HPDE6-E6E7 (cell line): Measurements from ENCODE around the gene FRAS1.
"Not testable (repeated sequence)": the region's sequence is repeated elsewhere in the genome, so short reads cannot be mapped to it uniquely, and the experiment has no call there.

Experiments
- DNase-seq: peaks from one replicate; pipeline ENCODE4 v3.0.0; 2011; ENCODE audit warnings: missing footprints; ENCODE audit errors: extremely low spot score

The FRAS1 gene

GRCh38 chr4:78058591-78059523 is 1.7 kb downstream of the FRAS1 start:
- DNase-seq: peak; percentile 45

- DNase-seq: peak; percentile 66
These were observed 2.4 kb downstream of the FRAS1 start for GRCh38 chr4:78059524-78059889.

GRCh38 chr4:78059938-78060337 is 2.8 kb downstream of the FRAS1 start:
- DNase-seq: no peak

- peak; percentile 26 for DNase-seq
These were observed 4.9 kb downstream of the FRAS1 start for GRCh38 chr4:78061939-78062570.

GRCh38 chr4:78065508-78066192 is 8.5 kb downstream of the FRAS1 start:
- no peak for DNase-seq

- DNase-seq: no peak
These were observed 11.4 kb downstream of the FRAS1 start for GRCh38 chr4:78068481-78068880.

- no peak for DNase-seq
These were observed 12.2 kb downstream of the FRAS1 start for GRCh38 chr4:78069319-78069718.

GRCh38 chr4:78069859-78070258 is 12.7 kb downstream of the FRAS1 start:
- DNase-seq: no peak

GRCh38 chr4:78070731-78071282 is 13.7 kb downstream of the FRAS1 start:
- no peak for DNase-seq

- DNase-seq: no peak
These were observed 17.6 kb downstream of the FRAS1 start for GRCh38 chr4:78074759-78075158.

GRCh38 chr4:78075986-78076385 is 18.9 kb downstream of the FRAS1 start:
- DNase-seq: no peak

- no peak for DNase-seq
These were observed 21.0 kb downstream of the FRAS1 start for GRCh38 chr4:78078101-78078500.

- no peak for DNase-seq
These were observed 22.8 kb downstream of the FRAS1 start for GRCh38 chr4:78079726-78080430.

- no peak for DNase-seq
These were observed 24.4 kb downstream of the FRAS1 start for GRCh38 chr4:78081541-78081940.

GRCh38 chr4:78083035-78083434 is 25.9 kb downstream of the FRAS1 start:
- no peak for DNase-seq

GRCh38 chr4:78091534-78091933 is 34.4 kb downstream of the FRAS1 start:
- no peak for DNase-seq

GRCh38 chr4:78092350-78092749 is 35.2 kb downstream of the FRAS1 start:
- not testable (repeated sequence) for DNase-seq

- DNase-seq: no peak
These were observed 35.7 kb downstream of the FRAS1 start for GRCh38 chr4:78092850-78093249.

GRCh38 chr4:78095081-78095480 is 38.0 kb downstream of the FRAS1 start:
- DNase-seq: no peak

- DNase-seq: no peak
These were observed 41.9 kb downstream of the FRAS1 start for GRCh38 chr4:78099058-78099457.

GRCh38 chr4:78100060-78100459 is 42.9 kb downstream of the FRAS1 start:
- DNase-seq: no peak

- no peak for DNase-seq
These were observed 62.6 kb downstream of the FRAS1 start for GRCh38 chr4:78119698-78120097.
